Measurements from ENCODE around the gene PDZD2.

DNA sequence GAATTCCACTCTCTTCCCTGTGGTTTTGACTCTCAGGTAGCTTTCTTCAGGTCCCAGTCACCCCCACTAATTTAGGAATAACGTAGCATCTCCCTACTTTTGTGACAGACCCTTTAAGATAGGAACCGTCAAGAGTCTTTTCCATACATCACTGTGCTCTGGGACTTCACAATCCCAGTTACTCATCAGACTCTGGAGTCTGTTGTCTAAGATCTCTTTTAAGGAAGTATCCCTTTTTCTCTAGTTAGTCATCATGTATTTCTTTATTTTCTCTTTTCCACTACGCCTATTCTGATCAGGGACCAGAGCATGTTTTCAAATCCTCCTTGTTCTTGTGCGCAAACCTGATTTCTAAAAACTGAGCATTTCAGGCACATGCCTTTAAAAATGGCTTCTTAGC is 392.2 kb downstream of the PDZD2 start:
- TF ChIP-seq, protein P1, sequence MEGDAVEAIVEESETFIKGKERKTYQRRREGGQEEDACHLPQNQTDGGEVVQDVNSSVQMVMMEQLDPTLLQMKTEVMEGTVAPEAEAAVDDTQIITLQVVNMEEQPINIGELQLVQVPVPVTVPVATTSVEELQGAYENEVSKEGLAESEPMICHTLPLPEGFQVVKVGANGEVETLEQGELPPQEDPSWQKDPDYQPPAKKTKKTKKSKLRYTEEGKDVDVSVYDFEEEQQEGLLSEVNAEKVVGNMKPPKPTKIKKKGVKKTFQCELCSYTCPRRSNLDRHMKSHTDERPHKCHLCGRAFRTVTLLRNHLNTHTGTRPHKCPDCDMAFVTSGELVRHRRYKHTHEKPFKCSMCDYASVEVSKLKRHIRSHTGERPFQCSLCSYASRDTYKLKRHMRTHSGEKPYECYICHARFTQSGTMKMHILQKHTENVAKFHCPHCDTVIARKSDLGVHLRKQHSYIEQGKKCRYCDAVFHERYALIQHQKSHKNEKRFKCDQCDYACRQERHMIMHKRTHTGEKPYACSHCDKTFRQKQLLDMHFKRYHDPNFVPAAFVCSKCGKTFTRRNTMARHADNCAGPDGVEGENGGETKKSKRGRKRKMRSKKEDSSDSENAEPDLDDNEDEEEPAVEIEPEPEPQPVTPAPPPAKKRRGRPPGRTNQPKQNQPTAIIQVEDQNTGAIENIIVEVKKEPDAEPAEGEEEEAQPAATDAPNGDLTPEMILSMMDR (IDR thresholded peaks at IDR 0.05), result no peak
- TF ChIP-seq POLR2A (IDR thresholded peaks at IDR 0.05; ENCODE audit: low read depth), result no peak
- no peak for TF ChIP-seq EP300 (IDR thresholded peaks at IDR 0.05)

All from esophagus muscularis mucosa (tissue), 4 donors.